Endothelial cell (in vitro differentiated cells): Measurements from ENCODE around the gene FBXW11. TPM values are rescaled to one million over a fixed set of nuclear protein-coding genes. Genes with fewer than 3 reads are reported as not detected.

Experiments used
- DNase-seq: peaks from one replicate; pipeline ENCODE4 v3.0.0; 2021; ENCODE audit warnings: low spot score
- H3K27ac Mint-ChIP-seq: one replicate; pipeline ENCODE4 v1.8.0; 2021; ENCODE audit warnings: mixed read lengths, inconsistent platforms; ENCODE audit not compliant: unreplicated experiment
- H3K27me3 Mint-ChIP-seq: one replicate; pipeline ENCODE4 v1.8.0; 2021; ENCODE audit warnings: mild to moderate bottlenecking, moderate library complexity, mixed read lengths, inconsistent platforms; ENCODE audit not compliant: unreplicated experiment
- H3K36me3 Mint-ChIP-seq: one replicate; pipeline ENCODE4 v1.8.0; 2021; ENCODE audit warnings: mild to moderate bottlenecking, low read depth, mixed read lengths, inconsistent platforms; ENCODE audit not compliant: unreplicated experiment
- H3K4me1 Mint-ChIP-seq: one replicate; pipeline ENCODE4 v1.8.0; 2021; ENCODE audit warnings: mild to moderate bottlenecking, mixed read lengths, inconsistent platforms; ENCODE audit not compliant: unreplicated experiment
- H3K4me3 Mint-ChIP-seq: one replicate; pipeline ENCODE4 v1.8.0; 2021; ENCODE audit warnings: mild to moderate bottlenecking, mixed read lengths, inconsistent platforms; ENCODE audit not compliant: unreplicated experiment
- H3K9me3 Mint-ChIP-seq: one replicate; pipeline ENCODE4 v1.8.0; 2021; ENCODE audit warnings: mixed read lengths, inconsistent platforms; ENCODE audit not compliant: unreplicated experiment
- total RNA-seq: library from RNA; stranded (reverse); fragmentation: NEBNext Ultra II Directional; extraction: Animal tissue kit (Norgen Biotek cat#: 25700); gene quantifications from one replicate; pipeline ENCODE4 v1.2.1, GENCODE V29; 2021; ENCODE audit not compliant: unreplicated experiment
- TF ChIP-seq, protein P1 (sequence below): fragments of 200-600 bp; sonication (generic); IDR thresholded peaks from one replicate; pipeline ENCODE4 v1.5.0; 2021; ENCODE audit warnings: antibody characterized with exemption; ENCODE audit not compliant: unreplicated experiment

FBXW11 gene
- total RNA-seq, 1 donor from 2014 or later = 62.0 TPM

DNA sequence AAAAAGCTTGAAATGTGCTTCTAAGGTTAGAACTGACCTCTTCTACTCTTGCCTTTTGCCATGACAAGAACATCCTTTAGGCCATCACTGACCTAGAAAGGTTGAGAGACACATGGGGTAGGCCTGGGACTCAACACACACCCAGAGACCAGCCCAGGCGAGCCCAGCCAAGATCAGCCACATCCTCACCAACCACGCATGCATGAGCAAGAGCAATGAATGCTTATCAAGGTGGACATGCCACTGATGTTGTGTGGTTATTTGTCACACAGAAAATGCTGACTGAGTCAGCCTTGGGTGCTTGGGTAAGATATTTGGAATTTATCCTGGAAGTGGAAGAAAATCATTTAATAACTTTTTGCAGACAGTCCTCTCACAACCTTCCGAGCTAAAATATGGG is 181.4 kb downstream of the FBXW11 start:
- Mint-ChIP-seq H3K27me3 (peaks cover 2% of the 10 kb centered on the region), H3K36me3 (no peaks in the 10 kb centered on the region), H3K9me3 (no peaks in the 10 kb centered on the region), H3K27ac (no peak overlapping the region), H3K4me3 (no peak overlapping the region), H3K4me1 (no peaks in the 10 kb centered on the region)
- TF ChIP-seq, protein P1, sequence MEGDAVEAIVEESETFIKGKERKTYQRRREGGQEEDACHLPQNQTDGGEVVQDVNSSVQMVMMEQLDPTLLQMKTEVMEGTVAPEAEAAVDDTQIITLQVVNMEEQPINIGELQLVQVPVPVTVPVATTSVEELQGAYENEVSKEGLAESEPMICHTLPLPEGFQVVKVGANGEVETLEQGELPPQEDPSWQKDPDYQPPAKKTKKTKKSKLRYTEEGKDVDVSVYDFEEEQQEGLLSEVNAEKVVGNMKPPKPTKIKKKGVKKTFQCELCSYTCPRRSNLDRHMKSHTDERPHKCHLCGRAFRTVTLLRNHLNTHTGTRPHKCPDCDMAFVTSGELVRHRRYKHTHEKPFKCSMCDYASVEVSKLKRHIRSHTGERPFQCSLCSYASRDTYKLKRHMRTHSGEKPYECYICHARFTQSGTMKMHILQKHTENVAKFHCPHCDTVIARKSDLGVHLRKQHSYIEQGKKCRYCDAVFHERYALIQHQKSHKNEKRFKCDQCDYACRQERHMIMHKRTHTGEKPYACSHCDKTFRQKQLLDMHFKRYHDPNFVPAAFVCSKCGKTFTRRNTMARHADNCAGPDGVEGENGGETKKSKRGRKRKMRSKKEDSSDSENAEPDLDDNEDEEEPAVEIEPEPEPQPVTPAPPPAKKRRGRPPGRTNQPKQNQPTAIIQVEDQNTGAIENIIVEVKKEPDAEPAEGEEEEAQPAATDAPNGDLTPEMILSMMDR = no peak
- DNase-seq = no peak

DNA sequence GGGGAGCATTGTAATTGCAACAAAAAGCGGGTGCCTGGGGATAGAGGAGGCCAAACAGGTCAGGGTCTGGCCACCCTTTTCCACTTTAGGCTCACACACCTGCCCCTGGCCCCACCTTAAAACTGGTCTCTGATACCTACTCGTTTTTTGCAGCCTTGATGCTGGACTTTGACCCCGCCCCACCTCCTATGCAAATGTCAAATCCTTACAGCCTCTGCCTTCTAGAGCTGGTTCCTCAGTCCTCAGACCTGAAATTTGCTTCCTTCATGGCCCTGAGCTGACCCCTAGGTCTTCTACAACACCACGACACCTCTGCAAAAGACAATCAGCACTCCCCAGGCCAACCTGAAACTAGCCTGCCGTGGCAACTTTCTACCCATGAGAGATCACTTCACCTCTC is 183.2 kb downstream of the FBXW11 start:
- no peaks in the 10 kb centered on the region for H3K9me3 Mint-ChIP-seq
- no peak overlapping the region for H3K27ac Mint-ChIP-seq
- peaks cover 2% of the 10 kb centered on the region for H3K27me3 Mint-ChIP-seq
- H3K4me3 Mint-ChIP-seq = no peak overlapping the region
- TF ChIP-seq, protein P1 = no peak
- H3K4me1 Mint-ChIP-seq = no peaks in the 10 kb centered on the region
- no peaks in the 10 kb centered on the region for H3K36me3 Mint-ChIP-seq
- no peak for DNase-seq

DNA sequence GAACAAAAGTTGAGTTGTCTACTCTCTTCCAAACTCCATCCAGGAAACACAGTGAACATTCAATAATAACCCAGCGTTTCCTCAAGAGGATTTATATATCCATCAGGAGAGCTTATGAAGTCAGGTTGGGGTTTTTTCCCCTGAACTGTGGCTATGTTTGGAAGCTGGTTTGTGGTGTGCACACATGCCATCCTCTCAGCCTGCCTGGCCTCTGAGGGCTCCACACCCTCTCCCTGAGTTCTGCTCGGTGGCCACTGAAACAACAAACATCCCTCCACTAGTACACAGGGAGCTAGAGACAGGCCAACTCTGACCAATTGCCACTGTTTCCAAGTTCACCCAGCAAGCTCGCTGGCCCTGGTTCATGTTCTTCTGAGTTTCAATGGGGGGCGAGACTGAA is 185.2 kb downstream of the FBXW11 start:
- H3K4me1 Mint-ChIP-seq = no peaks in the 10 kb centered on the region
- H3K36me3 Mint-ChIP-seq = no peaks in the 10 kb centered on the region
- TF ChIP-seq, protein P1 = no peak
- no peak overlapping the region for H3K27ac Mint-ChIP-seq
- H3K4me3 Mint-ChIP-seq = no peak overlapping the region
- no peak for DNase-seq
- no peaks in the 10 kb centered on the region for H3K9me3 Mint-ChIP-seq
- H3K27me3 Mint-ChIP-seq = peaks cover 2% of the 10 kb centered on the region

DNA sequence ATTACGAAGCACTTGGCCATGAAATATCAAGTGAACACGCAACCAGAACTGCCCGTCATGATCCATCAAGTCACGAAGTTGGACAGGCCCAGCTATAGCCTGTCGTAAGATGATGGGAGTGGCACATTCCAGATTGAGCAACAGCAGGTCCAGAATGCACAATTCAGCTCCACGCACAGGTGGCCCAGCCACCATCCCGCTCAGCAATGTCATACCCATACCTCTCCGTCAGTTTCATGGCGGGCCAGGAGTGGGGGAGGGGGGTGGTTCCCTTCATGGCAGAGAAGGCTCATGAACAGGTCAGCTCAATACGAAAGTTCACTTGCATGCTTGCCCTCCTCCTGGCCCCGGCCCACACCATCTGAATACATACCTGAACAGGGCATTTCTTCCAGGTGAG is 185.9 kb downstream of the FBXW11 start:
- peaks cover 2% of the 10 kb centered on the region for H3K27me3 Mint-ChIP-seq
- no peak for DNase-seq
- TF ChIP-seq, protein P1 = no peak
- H3K36me3 Mint-ChIP-seq = no peaks in the 10 kb centered on the region
- H3K27ac Mint-ChIP-seq = no peak overlapping the region
- no peak overlapping the region for H3K4me3 Mint-ChIP-seq
- no peaks in the 10 kb centered on the region for H3K9me3 Mint-ChIP-seq
- H3K4me1 Mint-ChIP-seq = no peaks in the 10 kb centered on the region

DNA sequence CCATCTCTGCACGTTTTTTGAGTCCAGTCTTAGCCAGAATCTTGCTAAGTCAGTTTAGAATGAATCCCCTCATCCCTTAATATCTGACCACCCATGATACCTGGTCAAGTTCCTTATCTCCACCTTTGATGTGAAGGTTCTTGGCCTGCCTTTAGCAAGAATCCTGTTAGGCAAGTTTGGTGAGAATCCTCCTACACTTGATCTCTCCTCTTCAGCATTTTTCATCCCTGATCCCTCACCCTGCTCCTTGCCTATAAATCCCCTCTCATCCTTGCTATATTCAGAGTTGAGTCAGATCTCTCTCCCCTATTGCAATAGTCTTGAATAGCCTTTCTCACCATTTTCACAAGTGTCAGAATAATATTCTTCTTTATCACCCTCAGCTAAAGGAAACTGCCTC is 189.8 kb downstream of the FBXW11 start:
- no peak for DNase-seq
- Mint-ChIP-seq H3K4me3 (no peak overlapping the region), H3K9me3 (no peaks in the 10 kb centered on the region), H3K27me3 (peaks cover 1% of the 10 kb centered on the region), H3K4me1 (no peaks in the 10 kb centered on the region), H3K27ac (no peak overlapping the region), H3K36me3 (no peaks in the 10 kb centered on the region)
- TF ChIP-seq, protein P1 = no peak
